Lower leg skin (tissue), 4 donors: Measurements from ENCODE around the gene GATB. TPM values are rescaled to one million over a fixed set of nuclear protein-coding genes. Genes with fewer than 3 reads are reported as not detected.
A peak's percentile ranks its signal among the peaks of the same experiment; 100 is the strongest.

Source experiments
- DNase-seq, 2 donors: peaks; one replicate each; pipeline ENCODE4 v3.0.0-alpha.2; 2019; ENCODE audit warnings: low spot score in 2 of 2
- H3K4me3 ChIP-seq: fragments of 200-600 bp; sonication (generic); 2 replicates; pipeline ENCODE4 v1.5.1; 2017; ENCODE audit warnings: mild to moderate bottlenecking, low read depth; ENCODE audit not compliant: poor library complexity, severe bottlenecking
- CTCF ChIP-seq, 3 donors: fragments of 450-650 bp; IDR thresholded peaks; one replicate each; pipeline ENCODE4 v1.5.1; 2016; ENCODE audit warnings: antibody characterized with exemption in 3 of 3, mild to moderate bottlenecking in 3 of 3, moderate library complexity in 2 of 3
- POLR2A ChIP-seq, 2 donors: fragments of 450-650 bp; IDR thresholded peaks; one replicate each; pipeline ENCODE4 v1.6.1; 2016 to 2017; ENCODE audit warnings: antibody characterized with exemption in 2 of 2, mild to moderate bottlenecking in 1 of 2, moderate library complexity in 1 of 2
- WGBS, 2 donors: methylation state at CpG; one replicate each; pipeline ENCODE4 v1.1.5; 2018; 5-methylcytosine and 5-hydroxymethylcytosine counted together
- intact Hi-C: fragments of 100-400 bp; cut with DNase I; formaldehyde crosslinking; loops from one replicate; pipeline ENCODE4 v1.15.0; 2023; ENCODE audit warnings: low total_unique reads
- total RNA-seq, 4 donors: library from RNA; depleted of rRNA; stranded (reverse); fragments of >200 nt; gene quantifications; one replicate each; pipeline ENCODE4 v1.1.0, GENCODE V29; 2016

Gene GATB
- total RNA-seq, 4 donors from 2014 or later = 26.9 to 48.4 (median 35.9) TPM

GRCh38 chr4:151675411-151675971 lies 85.3 kb downstream of the GATB start:
- intact Hi-C loops = no loop called here
- no peak for TF ChIP-seq CTCF (IDR thresholded peaks at IDR 0.05)
- TF ChIP-seq POLR2A (IDR thresholded peaks at IDR 0.05) = no peak
- WGBS, 2 donors = 44 to 51% methylated on average over 6 to 9 of the region's 9 CpGs
- no peak overlapping the region for H3K4me3 ChIP-seq
- peak in 1 of 2 donors; percentile 77 for DNase-seq

GRCh38 chr4:151674804-151675391 lies 85.9 kb downstream of the GATB start:
- WGBS, 2 donors = 25 to 29% methylated on average over 16 to 19 of the region's 19 CpGs
- TF ChIP-seq POLR2A (IDR thresholded peaks at IDR 0.05) (no peak), CTCF (IDR thresholded peaks at IDR 0.05) (no peak)
- DNase-seq = peak; percentile 63 to 90
- intact Hi-C loops = no loop called here
- no peak overlapping the region for H3K4me3 ChIP-seq

GRCh38 chr4:151673908-151674520 lies 86.8 kb downstream of the GATB start:
- peak in 1 of 2 donors; percentile 79 for DNase-seq
- no peak overlapping the region for H3K4me3 ChIP-seq
- TF ChIP-seq CTCF (IDR thresholded peaks at IDR 0.05) = no peak
- no peak for TF ChIP-seq POLR2A (IDR thresholded peaks at IDR 0.05)
- WGBS, 2 donors = 53 to 56% methylated on average over 12 of the region's 12 CpGs
- intact Hi-C loops = no loop called here

- peak in 1 of 2 donors; percentile 72 for DNase-seq
- 95 to 97% methylated on average over 10 to 14 of the region's 14 CpGs for WGBS, 2 donors
- intact Hi-C loops = no loop called here
These were observed 87.8 kb downstream of the GATB start for GRCh38 chr4:151672996-151673395.

GRCh38 chr4:151671541-151672059 lies 89.2 kb downstream of the GATB start:
- H3K4me3 ChIP-seq = no peak overlapping the region
- TF ChIP-seq CTCF (IDR thresholded peaks at IDR 0.05) (no peak), POLR2A (IDR thresholded peaks at IDR 0.05) (no peak)
- WGBS, 2 donors = 79 to 84% methylated on average over 14 of the region's 14 CpGs
- peak in 1 of 2 donors; percentile 53 for DNase-seq
- intact Hi-C loops = no loop called here

More at GRCh38 chr4:151672996-151673395, 87.8 kb downstream of the GATB start:
- TF ChIP-seq POLR2A (IDR thresholded peaks at IDR 0.05) (no peak), CTCF (IDR thresholded peaks at IDR 0.05) (no peak)
- H3K4me3 ChIP-seq = no peak overlapping the region
